Adrenal gland (tissue), 12 donors: ENCODE data around the gene ASTN2. TPM values are rescaled to one million over a fixed set of nuclear protein-coding genes. Genes with fewer than 3 reads are reported as not detected.

ENCODE experiments used
- DNase-seq, 7 donors: peaks; one replicate each; pipeline ENCODE4 v3.0.0-alpha.2; 2019 to 2020
- H3K27ac ChIP-seq, 5 donors: fragments of 200-600 bp; sonication (generic) in 4 of 5; 1 replicate in 3 of 5; 2 replicates in 2 of 5; pipeline versions ENCODE4 v1.5.1 to v1.8.0; 2016 to 2020; ENCODE audit warnings: mild to moderate bottlenecking in 1 of 5
- H3K27me3 ChIP-seq: fragments of 200-600 bp; 2 replicates; pipeline ENCODE4 v1.8.0; 2021
- H3K36me3 ChIP-seq, 2 donors: fragments of 200-600 bp; replicated peaks in 1 of 2; 1 replicate in 1 of 2; 2 replicates in 1 of 2; pipeline versions ENCODE4 v1.5.1 to v1.8.0; 2018 to 2022
- H3K4me1 ChIP-seq, 2 donors: fragments of 200-600 bp; replicated peaks in 1 of 2; 1 replicate in 1 of 2; 2 replicates in 1 of 2; pipeline versions ENCODE4 v1.5.1 to v1.8.0; 2018 to 2021
- H3K4me3 ChIP-seq, 4 donors: fragments of 200-600 bp; sonication (generic) in 3 of 4; one replicate each; pipeline ENCODE4 v1.5.1; 2016 to 2018
- H3K9me3 ChIP-seq, 3 donors: fragments of 200-600 bp; sonication (generic) in 1 of 3; replicated peaks in 1 of 3; 1 replicate in 2 of 3; 2 replicates in 1 of 3; pipeline versions ENCODE4 v1.5.1 to v1.8.0; 2016 to 2021
- CTCF ChIP-seq, 6 experiments: fragments of 450-650 bp in 4 of 6; fragments of 200-600 bp in 2 of 6; sonication (generic) in 1 of 6; IDR thresholded peaks; 1 replicate in 5 of 6; 2 replicates in 1 of 6; pipeline versions ENCODE4 v1.5.1 to v1.8.0; 2016 to 2021; ENCODE audit warnings: antibody characterized with exemption in 6 of 6, mild to moderate bottlenecking in 2 of 6, moderate library complexity in 1 of 6
- POLR2A ChIP-seq, 2 donors: fragments of 450-650 bp; IDR thresholded peaks; one replicate each; pipeline ENCODE4 v1.6.1; 2017; ENCODE audit warnings: antibody characterized with exemption in 2 of 2, mild to moderate bottlenecking in 2 of 2, moderate library complexity in 1 of 2
- WGBS, 4 donors: extraction: QIAGEN DNeasy Blood & Tissue Kit in 2 of 4; methylation state at CpG; one replicate each; pipeline versions ENCODE4 v1.1.5 to v1.1.7; 2013 to 2017; 5-methylcytosine and 5-hydroxymethylcytosine counted together
- intact Hi-C, 2 donors: fragments of 100-400 bp; cut with DNase I; formaldehyde crosslinking; loops; one replicate each; pipeline versions ENCODE4 v1.14.1 to v1.15.0; 2022 to 2023
- polyA plus RNA-seq, 3 donors: library from polyadenylated mRNA; stranded (reverse); fragments of 200-250 nt in 2 of 3; fragments of 350-450 nt in 1 of 3; fragmentation: Illumina TruSeq in 1 of 3; extraction: RNeasy Lipid Tissue Mini Kit (QIAGEN cat#74804) in 1 of 3; gene quantifications; one replicate each; pipeline ENCODE4 v1.2.3, GENCODE V29; 2013 to 2014
- total RNA-seq, 9 donors: library from RNA; depleted of rRNA in 4 of 9; stranded (reverse); fragments of >200 nt in 4 of 9; fragments of 120-200 nt in 1 of 9; fragmentation: NEBNext Ultra II Directional in 1 of 9; extraction: Animal tissue kit (Norgen Biotek cat#: 25700) in 1 of 9; gene quantifications; one replicate each; pipeline versions ENCODE4 v1.1.0 to v1.2.4, GENCODE V29; 2013 to 2023
- donor health status: healthy with polysubstance abuse.
- donor health status: Bipolar disorder and iron deficiency.
- donor health status: DM: yes; HTN: yes; CAD: no.
- donor health status: DM: no; HTN: no; CAD: no.
- donor health status: DM: no; HTN: no; CAD: no.
- donor health status: DM: yes; HTN: yes; CAD: no.

Gene ASTN2
- total and polyA plus RNA-seq, 12 donors: 2.5 to 15.6 (median 6.8) TPM

DNA sequence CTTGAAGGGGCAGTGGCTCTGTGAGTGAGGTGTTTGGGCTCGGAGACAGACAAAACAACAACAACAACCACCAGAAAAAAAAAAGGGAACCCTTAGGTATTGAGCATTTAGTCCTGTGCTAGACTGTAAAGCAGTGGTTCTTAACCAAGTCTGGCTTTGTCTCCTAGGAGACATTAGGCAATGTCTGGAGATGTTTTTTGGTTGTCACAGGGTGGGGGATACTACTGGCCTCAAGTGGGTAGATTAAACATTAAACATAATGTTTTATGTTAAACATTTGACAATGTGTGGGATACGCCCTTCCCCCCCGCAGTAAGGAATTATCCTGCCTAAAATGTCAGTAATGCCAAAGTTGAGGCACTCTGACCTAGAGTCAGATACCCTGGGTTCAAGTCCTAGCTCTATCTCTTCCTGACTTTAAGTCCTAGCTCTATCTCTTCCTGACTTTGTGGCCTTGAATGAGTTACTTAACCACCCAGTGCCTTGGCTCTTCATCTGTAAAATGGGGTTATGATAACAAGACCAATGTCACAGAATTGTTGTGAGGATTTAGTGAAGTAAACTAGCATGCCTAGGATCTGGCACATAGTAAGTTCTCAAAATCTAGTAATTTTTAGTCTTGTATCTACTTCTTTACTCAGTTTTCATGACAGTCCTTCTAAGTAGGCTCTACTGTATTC, 725.9 kb downstream of the ASTN2 start:
- Histone ChIP-seq H3K27ac (no peak overlapping the region), H3K9me3 (no peaks in the 10 kb centered on the region), H3K36me3 (no peaks in the 10 kb centered on the region), H3K4me1 (peaks cover 29 to 65% of the 10 kb centered on the region in 2 donors), H3K4me3 (no peak overlapping the region), H3K27me3 (no peaks in the 10 kb centered on the region)
- intact Hi-C loops: no loop called here
- no peak for TF ChIP-seq CTCF (IDR thresholded peaks at IDR 0.05)
- TF ChIP-seq POLR2A (IDR thresholded peaks at IDR 0.05): no peak
- DNase-seq: no peak
- WGBS, 4 donors: 82 to 96% (median 93%) methylated on average over 3 of the region's 3 CpGs

GRCh38 chr9:116687754-116688135, 727.1 kb downstream of the ASTN2 start:
- intact Hi-C loops: no loop called here
- DNase-seq: peak in 2 of 7 donors; percentile 16 to 27
- Histone ChIP-seq H3K27me3 (no peaks in the 10 kb centered on the region), H3K4me3 (peak overlapping the region; percentile 49 to 85 (median 64)), H3K36me3 (no peaks in the 10 kb centered on the region), H3K27ac (peak overlapping the region in 1 of 5 donors; percentile 84), H3K9me3 (no peaks in the 10 kb centered on the region), H3K4me1 (peaks cover 29 to 53% of the 10 kb centered on the region in 2 donors)
- WGBS, 4 donors: 14 to 21% (median 18%) methylated on average over 7 of the region's 7 CpGs
- TF ChIP-seq CTCF (IDR thresholded peaks at IDR 0.05) (no peak), POLR2A (IDR thresholded peaks at IDR 0.05) (no peak)

- no peaks in the 10 kb centered on the region for H3K36me3 ChIP-seq
- H3K27me3 ChIP-seq: no peaks in the 10 kb centered on the region
- H3K4me1 ChIP-seq: peaks cover 29 to 53% of the 10 kb centered on the region in 2 donors
- intact Hi-C loops: no loop called here
- peak within 1 kb of the TSS in 4 of 5 donors; percentile 51 to 89 (median 76) for H3K27ac ChIP-seq
- H3K4me3 ChIP-seq: peak within 1 kb of the TSS; percentile 49 to 85 (median 64)
- DNase-seq: peak; percentile 90 to 96 (median 94)
- no peaks in the 10 kb centered on the region for H3K9me3 ChIP-seq
- WGBS, 4 donors: 0 to 3% (median 0%) methylated on average over 7 to 54 of the region's 54 CpGs
- no peak for TF ChIP-seq CTCF (IDR thresholded peaks at IDR 0.05)
- TF ChIP-seq POLR2A (IDR thresholded peaks at IDR 0.05): peak in 1 of 2 donors; percentile 43
Measured at GRCh38 chr9:116687074-116687753, 727.6 kb downstream of the ASTN2 start, which contains the start of gene TRIM32. TRIM32 (plus strand) TSS chr9:116687305; CDS start chr9:116697743, 10,438 bp downstream.

DNA sequence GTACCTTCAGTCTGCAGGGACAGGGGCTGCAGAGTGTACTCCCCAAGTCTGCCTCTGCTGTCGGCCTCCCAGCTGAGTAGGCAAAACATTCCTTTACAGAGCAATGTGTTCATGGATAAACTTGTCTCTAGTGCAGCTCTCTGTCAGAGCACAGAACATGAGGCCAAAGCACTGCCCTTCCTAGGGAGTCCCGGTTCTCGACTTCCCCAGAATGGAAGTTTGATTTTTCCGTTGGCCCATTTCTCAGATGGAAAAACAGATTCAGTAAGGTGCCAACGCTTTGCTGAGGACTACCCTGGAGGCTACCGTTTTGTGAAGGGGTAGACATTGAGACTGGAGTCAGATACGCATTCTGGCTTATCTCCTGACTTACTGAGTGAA, 728.2 kb downstream of the ASTN2 start:
- intact Hi-C loops: no loop called here
- Histone ChIP-seq H3K27me3 (no peaks in the 10 kb centered on the region), H3K9me3 (no peaks in the 10 kb centered on the region), H3K36me3 (no peaks in the 10 kb centered on the region), H3K4me1 (peaks cover 24 to 48% of the 10 kb centered on the region in 2 donors), H3K27ac (peak overlapping the region in 3 of 5 donors; percentile 69 to 89 (median 84)), H3K4me3 (peak overlapping the region in 3 of 4 donors; percentile 49 to 85 (median 60))
- TF ChIP-seq CTCF (IDR thresholded peaks at IDR 0.05) (no peak), POLR2A (IDR thresholded peaks at IDR 0.05) (no peak)
- DNase-seq: peak in 1 of 7 donors; percentile 25
- WGBS, 4 donors: 9 to 26% (median 10%) methylated on average over 6 to 7 of the region's 7 CpGs
